Measurements from ENCODE around the gene GABRB1.
A peak's percentile ranks its signal among the peaks of the same experiment; 100 is the strongest.

GABRB1 gene

DNA sequence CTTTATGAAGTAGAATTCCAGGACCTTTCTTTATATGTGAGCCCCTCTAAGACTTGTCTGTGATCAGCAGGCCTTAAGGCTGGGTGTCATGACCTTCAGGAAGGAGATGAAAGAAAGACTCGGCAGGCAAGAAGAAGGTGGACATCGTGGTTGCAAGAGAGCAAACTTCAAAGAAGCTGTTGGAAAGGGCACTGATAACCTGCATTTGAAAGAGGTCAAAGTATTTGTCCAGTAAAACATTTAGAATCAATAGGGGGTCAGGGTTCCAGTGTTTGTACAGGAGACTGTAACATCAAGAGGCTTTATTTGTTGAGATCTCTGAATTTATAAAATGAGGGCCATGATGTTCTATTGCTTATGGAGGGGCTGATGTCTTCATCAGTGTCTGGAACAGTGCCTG, 387.9 kb downstream of the GABRB1 start:
- TF ChIP-seq GATA3 (IDR thresholded peaks at IDR 0.05; ENCODE audit: low read depth, low read length) (no peak), GATA2 (IDR thresholded peaks at IDR 0.05; ENCODE audit: low read depth, low read length) (no peak)

DNA sequence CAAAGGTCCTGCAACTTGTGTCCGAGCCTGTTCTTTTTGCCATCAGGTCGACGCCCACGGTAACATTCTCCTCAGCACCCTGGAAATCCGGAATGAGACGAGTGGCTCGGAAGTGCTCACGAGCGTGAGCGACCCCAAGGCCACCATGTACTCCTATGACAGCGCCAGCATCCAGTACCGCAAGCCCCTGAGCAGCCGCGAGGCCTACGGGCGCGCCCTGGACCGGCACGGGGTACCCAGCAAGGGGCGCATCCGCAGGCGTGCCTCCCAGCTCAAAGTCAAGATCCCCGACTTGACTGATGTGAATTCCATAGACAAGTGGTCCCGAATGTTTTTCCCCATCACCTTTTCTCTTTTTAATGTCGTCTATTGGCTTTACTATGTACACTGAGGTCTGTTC, 394.3 kb downstream of the GABRB1 start:
- TF ChIP-seq GATA3 (IDR thresholded peaks at IDR 0.05; ENCODE audit: low read depth, low read length) (no peak), GATA2 (IDR thresholded peaks at IDR 0.05; ENCODE audit: low read depth, low read length) (no peak)

DNA sequence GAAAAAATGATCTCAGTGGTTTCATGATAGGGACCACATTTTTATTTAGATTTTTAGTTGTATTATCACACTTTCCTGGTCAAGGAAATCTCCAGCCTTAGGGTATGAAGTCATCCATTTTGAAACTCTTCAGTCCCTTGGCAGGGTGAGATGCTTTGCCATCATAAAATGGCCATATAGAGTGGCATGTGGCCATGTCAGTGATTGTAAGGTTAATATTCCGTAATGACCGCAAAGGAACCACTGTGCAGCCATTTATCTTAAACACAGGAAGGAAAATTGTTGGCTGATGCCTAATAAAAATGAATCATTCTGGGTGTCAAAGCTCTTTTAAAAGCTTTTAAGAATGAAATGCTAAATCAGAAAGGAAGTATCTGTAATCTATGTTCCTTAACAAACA, 396.6 kb downstream of the GABRB1 start:
- TF ChIP-seq GATA3 (IDR thresholded peaks at IDR 0.05; ENCODE audit: low read depth, low read length) (no peak), GATA2 (IDR thresholded peaks at IDR 0.05; ENCODE audit: low read depth, low read length) (no peak)

DNA sequence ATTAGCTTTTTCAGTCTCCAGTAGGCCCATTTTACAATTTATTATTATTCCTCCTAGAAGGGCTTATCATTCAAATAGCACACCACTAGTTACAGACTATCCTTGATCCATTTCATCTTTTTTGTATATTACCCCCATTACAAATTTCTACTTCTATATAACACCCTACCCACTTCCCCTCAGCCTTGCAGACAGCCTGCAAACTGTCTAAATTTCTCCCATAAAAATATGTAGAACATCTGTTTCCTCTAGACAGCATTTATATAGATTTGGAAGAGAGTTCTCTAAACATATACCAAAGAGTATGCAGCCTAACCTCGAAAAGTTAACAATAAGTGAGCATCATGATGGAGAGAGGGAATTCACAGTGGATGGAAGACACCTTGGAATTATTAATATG, 401.4 kb downstream of the GABRB1 start:
- no peak for TF ChIP-seq GATA2 (IDR thresholded peaks at IDR 0.05; ENCODE audit: low read depth, low read length)
- TF ChIP-seq GATA3 (IDR thresholded peaks at IDR 0.05; ENCODE audit: low read depth, low read length) = no peak

DNA sequence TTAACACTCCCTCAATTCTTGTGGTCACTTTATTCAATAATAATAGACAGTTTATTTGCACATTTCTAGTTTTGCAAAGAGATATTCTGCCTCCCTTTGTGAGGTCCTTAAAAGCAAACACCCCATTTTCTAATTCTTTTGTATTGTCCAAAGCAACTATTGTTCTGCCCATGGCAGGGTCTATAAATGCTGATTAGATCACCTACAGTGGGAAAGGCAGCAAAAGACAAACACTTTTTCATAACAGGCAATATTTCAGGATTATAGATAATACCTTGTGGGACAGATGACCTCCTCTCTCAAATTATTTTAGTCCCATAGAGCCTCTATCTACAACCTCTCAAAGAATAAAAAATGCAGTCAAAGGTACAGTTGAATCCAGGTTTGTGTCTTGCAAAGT, 403.6 kb downstream of the GABRB1 start:
- TF ChIP-seq GATA2 (IDR thresholded peaks at IDR 0.05; ENCODE audit: low read depth, low read length) (no peak), GATA3 (IDR thresholded peaks at IDR 0.05; ENCODE audit: low read depth, low read length) (no peak)

DNA sequence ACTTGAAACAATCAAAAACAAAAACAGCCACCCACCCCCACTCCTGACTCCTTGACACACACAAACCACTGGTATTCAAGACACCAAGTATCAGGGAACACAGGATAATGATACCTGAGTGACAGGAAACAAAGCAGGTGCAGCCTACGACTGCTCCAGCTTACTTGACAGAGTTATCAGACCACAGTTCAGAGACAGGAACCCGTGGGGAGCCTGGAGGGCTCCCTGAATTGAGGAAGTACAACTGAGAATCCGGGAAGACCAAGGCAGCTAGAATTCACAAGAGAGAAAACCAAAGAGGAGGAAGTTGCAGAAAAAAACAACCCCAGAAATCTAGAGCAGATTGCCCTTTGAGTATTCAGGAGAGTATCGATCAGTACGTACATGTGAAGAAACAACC, 411.6 kb downstream of the GABRB1 start:
- no peak for TF ChIP-seq GATA2 (IDR thresholded peaks at IDR 0.05; ENCODE audit: low read depth, low read length)
- no peak for TF ChIP-seq GATA3 (IDR thresholded peaks at IDR 0.05; ENCODE audit: low read depth, low read length)

DNA sequence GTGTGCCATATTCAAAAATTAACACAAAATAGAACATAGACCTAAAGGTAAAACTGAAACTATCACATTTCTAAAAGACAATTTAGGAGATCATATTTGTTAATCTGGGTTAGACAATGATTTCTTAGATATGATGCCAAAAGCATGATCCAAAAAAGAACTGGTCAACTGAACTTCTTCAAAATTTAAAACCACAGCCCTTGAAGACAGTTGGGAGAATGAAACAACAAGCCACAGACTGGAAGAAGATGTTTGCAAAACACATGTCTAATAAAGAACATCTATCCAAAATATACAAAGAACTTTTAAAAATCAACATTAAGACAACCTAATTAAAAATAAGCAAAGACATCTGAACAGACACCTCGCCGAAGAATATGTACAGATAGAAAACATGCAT, 412.7 kb downstream of the GABRB1 start:
- TF ChIP-seq GATA3 (IDR thresholded peaks at IDR 0.05; ENCODE audit: low read depth, low read length) (no peak), GATA2 (IDR thresholded peaks at IDR 0.05; ENCODE audit: low read depth, low read length) (no peak)

DNA sequence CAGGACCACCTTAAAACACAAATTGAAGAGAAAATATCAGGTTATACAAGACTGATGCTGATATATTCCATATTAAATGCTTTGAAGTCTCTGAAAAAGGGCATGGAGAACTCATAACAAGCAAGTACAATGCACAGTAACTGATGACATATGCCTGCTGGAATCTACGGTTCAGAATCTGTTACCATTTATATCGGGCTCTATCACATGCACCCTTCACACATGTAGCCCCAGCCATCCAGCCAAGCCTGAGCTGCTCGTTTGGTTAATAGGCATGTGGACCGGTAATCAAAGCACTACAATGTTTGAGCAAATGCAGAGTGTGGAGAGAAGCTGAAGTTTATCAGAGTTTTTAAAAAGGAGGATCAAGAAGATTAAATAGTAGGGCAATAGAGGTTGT, 420.3 kb downstream of the GABRB1 start:
- TF ChIP-seq GATA3 (IDR thresholded peaks at IDR 0.05; ENCODE audit: low read depth, low read length) (no peak), GATA2 (IDR thresholded peaks at IDR 0.05; ENCODE audit: low read depth, low read length) (no peak)

DNA sequence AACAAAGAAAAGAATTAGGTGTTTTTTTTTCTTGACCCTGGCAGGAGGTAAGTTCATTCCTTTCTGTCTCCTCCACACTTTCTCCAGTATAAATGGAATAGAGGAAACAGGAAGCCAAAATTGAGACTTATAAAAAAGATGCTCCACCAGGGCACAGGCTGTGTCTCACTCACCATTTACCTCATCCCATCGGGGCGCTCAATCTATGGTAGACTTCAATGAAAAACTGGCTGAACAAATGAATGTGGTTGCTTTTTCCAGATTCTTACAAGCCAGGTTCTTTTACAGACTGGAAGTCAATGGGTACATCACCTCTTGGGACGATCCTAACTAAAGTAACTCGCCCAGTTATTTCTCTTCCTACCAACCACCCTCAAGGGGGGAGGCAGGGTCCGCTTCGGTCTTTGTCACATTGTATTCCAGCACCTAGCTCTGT, 431.4 kb downstream of the GABRB1 start:
- TF ChIP-seq GATA2 (IDR thresholded peaks at IDR 0.05; ENCODE audit: low read depth, low read length) (peak; percentile 45; the same call in 1 of the 2 replicates), GATA3 (IDR thresholded peaks at IDR 0.05; ENCODE audit: low read depth, low read length) (no peak)

DNA sequence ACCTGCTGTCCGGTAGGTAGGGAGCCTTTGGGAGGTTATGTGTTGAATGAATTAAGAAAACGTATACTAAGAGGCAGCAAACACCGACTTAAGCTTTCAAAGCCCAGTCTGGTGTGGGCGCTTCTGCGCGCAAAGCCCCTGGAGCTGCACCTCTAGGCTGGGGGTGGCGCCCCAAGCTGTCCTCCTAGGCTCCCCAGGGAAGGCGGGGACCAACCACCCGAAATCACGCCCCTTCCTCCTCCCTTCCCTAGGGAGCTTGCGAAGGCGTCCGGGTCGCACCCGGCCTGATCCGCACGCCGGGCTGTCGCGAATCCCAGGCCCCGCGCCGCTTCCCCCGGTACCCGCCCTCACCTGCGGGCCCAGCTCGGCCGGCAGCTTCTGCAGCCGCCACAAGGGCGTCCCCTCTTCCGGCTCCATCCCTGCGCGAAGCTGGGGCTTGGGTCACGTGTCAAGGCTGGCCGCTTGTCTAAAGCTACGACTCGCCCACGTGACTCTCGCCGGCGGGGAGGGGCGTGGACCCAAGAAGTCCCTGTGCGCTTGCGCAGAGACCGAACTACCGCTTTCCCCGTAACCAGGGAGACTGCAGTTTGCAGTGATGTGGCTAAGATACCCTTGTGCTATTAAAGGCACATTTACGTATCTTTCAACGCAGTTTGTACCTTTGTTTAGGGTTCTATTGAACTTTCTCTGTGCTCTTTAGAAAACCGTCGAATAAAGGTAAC, 432.0 kb downstream of the GABRB1 start, which contains the start of gene COMMD8:
TSS of gene COMMD8 (minus strand) at position 468 of the 722 bp plus-strand sequence. CDS start at position 417, 51 bp downstream.
- TF ChIP-seq GATA3 (IDR thresholded peaks at IDR 0.05; ENCODE audit: low read depth, low read length) (no peak), GATA2 (IDR thresholded peaks at IDR 0.05; ENCODE audit: low read depth, low read length) (peak; percentile 63)

DNA sequence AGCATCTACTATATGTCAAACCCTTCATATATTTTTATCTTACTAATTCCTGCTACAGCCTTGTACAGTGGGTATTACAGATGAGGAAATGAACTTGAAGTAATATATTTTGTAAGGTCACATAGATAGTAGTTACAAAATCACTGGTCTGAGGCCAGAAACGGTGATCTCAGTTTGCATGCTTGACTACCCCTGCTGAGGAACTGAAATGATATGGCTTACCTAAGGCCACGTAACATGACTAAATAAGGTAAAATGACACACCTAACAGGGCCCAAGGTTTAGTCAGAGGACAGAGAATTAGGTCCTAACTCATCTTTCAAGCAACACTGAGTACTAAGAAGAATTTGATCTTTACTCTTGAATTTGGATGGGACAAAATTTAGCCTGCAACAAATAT, 433.6 kb downstream of the GABRB1 start:
- TF ChIP-seq GATA2 (IDR thresholded peaks at IDR 0.05; ENCODE audit: low read depth, low read length) (no peak), GATA3 (IDR thresholded peaks at IDR 0.05; ENCODE audit: low read depth, low read length) (no peak)

DNA sequence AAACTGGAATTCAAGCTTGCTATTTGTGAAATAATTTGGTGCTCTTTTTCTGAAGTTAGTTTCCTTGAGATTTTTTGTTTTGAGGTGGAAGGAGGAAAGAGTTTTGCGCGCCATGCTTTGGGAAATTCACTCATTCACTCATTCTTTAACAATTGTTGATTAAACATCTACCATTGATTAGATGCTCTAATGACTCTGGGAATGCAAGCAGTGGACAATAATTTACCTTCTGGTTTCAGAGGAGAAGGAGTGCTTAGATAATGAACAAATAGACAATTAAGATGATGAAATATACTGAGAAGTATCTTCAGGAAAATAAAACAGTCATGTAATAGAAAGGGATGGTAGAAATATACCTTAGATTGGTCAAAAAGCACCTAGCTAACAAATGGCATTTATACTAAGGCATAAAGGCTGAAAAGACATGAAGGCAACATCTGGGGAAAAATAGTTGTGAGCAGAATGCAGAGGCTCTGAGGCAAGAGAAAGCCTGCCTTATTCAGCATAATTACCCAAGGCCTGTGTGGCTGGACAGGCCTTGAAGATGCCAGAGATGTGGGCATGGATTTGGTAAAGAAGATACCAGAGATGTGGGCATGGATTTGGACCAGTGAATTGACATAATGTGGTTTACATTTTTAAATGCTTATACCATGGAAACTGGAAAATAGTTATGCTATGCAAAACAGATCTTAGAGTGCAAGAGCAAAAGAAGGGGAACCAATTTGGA, 434.9 kb downstream of the GABRB1 start:
- TF ChIP-seq GATA3 (IDR thresholded peaks at IDR 0.05; ENCODE audit: low read depth, low read length) (no peak), GATA2 (IDR thresholded peaks at IDR 0.05; ENCODE audit: low read depth, low read length) (no peak)

DNA sequence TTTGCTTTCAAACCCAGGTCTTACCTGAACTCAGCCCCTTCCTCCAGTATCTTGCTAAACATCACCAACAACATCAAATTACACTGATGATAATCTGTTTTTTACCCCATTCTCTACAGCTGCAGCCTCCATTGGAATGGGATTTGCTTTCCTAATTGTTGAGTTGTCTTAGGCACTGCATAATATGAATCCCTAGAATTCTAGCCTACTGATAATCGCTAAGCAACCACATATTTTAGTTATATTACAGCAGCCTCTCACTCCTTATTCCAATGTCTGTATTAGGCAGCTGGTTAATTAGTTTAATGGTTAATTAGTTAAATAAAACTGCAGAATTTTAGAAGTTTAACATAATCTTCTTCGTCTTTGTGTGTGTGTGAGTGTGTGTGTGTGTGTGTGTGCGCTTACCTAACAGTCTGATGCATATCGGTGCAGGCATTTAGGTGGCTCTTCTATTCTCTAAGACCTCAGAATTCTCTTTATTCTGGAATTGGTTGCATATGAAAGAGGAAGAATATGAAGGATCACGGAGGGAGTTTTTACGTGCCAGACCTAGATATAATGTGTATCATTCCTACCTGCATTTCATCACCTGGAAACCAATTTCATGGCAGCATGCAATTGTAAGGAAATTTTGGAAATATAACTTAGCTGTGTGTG, 437.5 kb downstream of the GABRB1 start:
- no peak for TF ChIP-seq GATA3 (IDR thresholded peaks at IDR 0.05; ENCODE audit: low read depth, low read length)
- no peak for TF ChIP-seq GATA2 (IDR thresholded peaks at IDR 0.05; ENCODE audit: low read depth, low read length)

DNA sequence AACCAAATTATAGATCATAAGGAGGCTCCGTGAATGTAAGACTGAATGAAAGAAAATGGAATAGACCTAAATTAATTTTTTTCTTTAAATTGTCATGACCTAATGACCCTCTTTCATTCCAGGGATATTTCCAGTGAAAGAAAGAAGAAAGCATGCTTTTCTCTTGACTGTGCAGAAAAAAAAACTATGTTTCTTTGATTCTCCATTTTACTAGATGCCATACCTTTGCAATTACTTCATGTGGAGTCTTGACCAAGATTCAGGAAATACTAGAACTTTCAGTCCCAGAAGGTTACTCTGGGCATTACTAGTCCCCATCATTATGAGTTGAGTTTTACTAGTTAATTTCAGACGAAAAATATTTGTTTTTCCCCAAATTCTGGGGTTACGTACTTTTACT, 438.6 kb downstream of the GABRB1 start:
- TF ChIP-seq GATA2 (IDR thresholded peaks at IDR 0.05; ENCODE audit: low read depth, low read length) (no peak), GATA3 (IDR thresholded peaks at IDR 0.05; ENCODE audit: low read depth, low read length) (no peak)
